OCI-LY7 (cell line): Measurements from ENCODE around the gene ELOVL5. TPM values are rescaled to one million over a fixed set of nuclear protein-coding genes. Genes with fewer than 3 reads are reported as not detected.
"Not testable (repeated sequence)": the region's sequence is repeated elsewhere in the genome, so short reads cannot be mapped to it uniquely, and the experiment has no call there.

Experiments
- BruUV-seq: library from RNA; stranded (reverse); fragments of 400-500 nt; replicated peaks from 2 replicates; lab custom pipeline; 2021; lab: Mats Ljungman, UMichigan
- CTCF ChIA-PET: fragments of 300-600 bp; sonication (Branson Sonifier 250); formaldehyde crosslinking; loops from one replicate; lab custom pipeline; 2022; ENCODE audit warnings: antibody characterized with exemption; ENCODE audit not compliant: unreplicated experiment; lab: Charles Lee
- POLR2A ChIA-PET: fragments of 300-600 bp; sonication (Branson Sonifier 250); formaldehyde crosslinking; loops from one replicate; lab custom pipeline; 2022; ENCODE audit warnings: antibody characterized with exemption; lab: Charles Lee
- DNase-seq: peaks from one replicate; pipeline ENCODE4 v3.0.0-alpha.2; 2015; ENCODE audit warnings: low spot score
- H2AFZ ChIP-seq: fragments of 200-600 bp; sonication (generic), shearing (Covaris generic); 2 replicates; pipeline ENCODE4 v1.6.1; 2014; ENCODE audit warnings: mild to moderate bottlenecking, antibody characterized with exemption, low read length, moderate library complexity
- H3K27ac ChIP-seq: fragments of 200-600 bp; sonication (generic); 2 replicates; pipeline ENCODE4 v1.5.1; 2014; ENCODE audit warnings: mixed run types, low read depth, mild to moderate bottlenecking, moderate library complexity, low read length, inconsistent platforms; ENCODE audit not compliant: poor library complexity, severe bottlenecking
- H3K36me3 ChIP-seq: fragments of 200-600 bp; sonication (generic); 2 replicates; pipeline ENCODE4 v1.6.1; 2014; ENCODE audit warnings: mild to moderate bottlenecking, antibody characterized with exemption, low read length, moderate library complexity, mixed read lengths; ENCODE audit not compliant: insufficient read depth
- H3K4me1 ChIP-seq: fragments of 200-600 bp; sonication (generic); 2 replicates; pipeline ENCODE4 v1.5.1; 2014; ENCODE audit warnings: mild to moderate bottlenecking, low read length; ENCODE audit not compliant: insufficient read depth, poor library complexity, severe bottlenecking
- H3K4me2 ChIP-seq: fragments of 200-600 bp; sonication (generic); 2 replicates; pipeline ENCODE4 v1.6.1; 2014; ENCODE audit warnings: mild to moderate bottlenecking, low read length
- H3K4me3 ChIP-seq: fragments of 200-600 bp; sonication (generic); 2 replicates; pipeline ENCODE4 v1.5.1; 2014; ENCODE audit warnings: mild to moderate bottlenecking, low read depth, low read length; ENCODE audit not compliant: poor library complexity, severe bottlenecking
- H3K79me2 ChIP-seq: fragments of 200-600 bp; sonication (generic); 2 replicates; pipeline ENCODE4 v1.6.1; 2016; ENCODE audit warnings: low read depth, mild to moderate bottlenecking, low read length, moderate library complexity, mixed read lengths; ENCODE audit not compliant: insufficient read depth
- H3K9me2 ChIP-seq: fragments of 200-600 bp; sonication (generic); 2 replicates; pipeline ENCODE4 v1.6.1; 2016; ENCODE audit warnings: mild to moderate bottlenecking, low read length, mixed read lengths; ENCODE audit not compliant: insufficient read depth
- H3K9me3 ChIP-seq: fragments of 200-600 bp; sonication (generic); 2 replicates; pipeline ENCODE4 v1.6.1; 2014; ENCODE audit warnings: mild to moderate bottlenecking, mixed run types, low read length, mixed read lengths
- H4K20me1 ChIP-seq: fragments of 200-600 bp; sonication (generic); 2 replicates; pipeline ENCODE4 v1.6.1; 2014; ENCODE audit warnings: mild to moderate bottlenecking, antibody characterized with exemption, low read length, moderate library complexity, mixed read lengths; ENCODE audit not compliant: insufficient read depth
- EZH2phosphoT487 ChIP-seq: fragments of 200-600 bp; sonication (generic); IDR thresholded peaks from 2 replicates; pipeline ENCODE4 v1.6.1; 2018; ENCODE audit warnings: low read depth, borderline replicate concordance, mild to moderate bottlenecking, mixed run types, antibody characterized with exemption, low read length, moderate library complexity, mixed read lengths
- intact Hi-C: fragments of 100-400 bp; cut with micrococcal nuclease; formaldehyde crosslinking; loops from one replicate; pipeline ENCODE4 v1.10.0; 2022; ENCODE audit not compliant: unreplicated experiment
- total RNA-seq, 2 experiments: library from RNA; depleted of rRNA in 1 of 2; stranded (reverse); fragments of >200 nt in 1 of 2; shearing (Covaris generic) in 1 of 2; gene quantifications; 2 replicates each; pipeline ENCODE4 v1.2.3, GENCODE V29; 2014 to 2022
- TF ChIP-seq, protein P1 (sequence below): fragments of 200-600 bp; sonication (generic); conservative IDR thresholded peaks from 2 replicates; pipeline ENCODE4 v1.5.1; 2014; ENCODE audit warnings: mild to moderate bottlenecking, antibody characterized with exemption, low read length, moderate library complexity, mixed read lengths

Gene ELOVL5
- total RNA-seq, 2 experiments from 2014 or later = 66.8 to 97.1 TPM

DNA sequence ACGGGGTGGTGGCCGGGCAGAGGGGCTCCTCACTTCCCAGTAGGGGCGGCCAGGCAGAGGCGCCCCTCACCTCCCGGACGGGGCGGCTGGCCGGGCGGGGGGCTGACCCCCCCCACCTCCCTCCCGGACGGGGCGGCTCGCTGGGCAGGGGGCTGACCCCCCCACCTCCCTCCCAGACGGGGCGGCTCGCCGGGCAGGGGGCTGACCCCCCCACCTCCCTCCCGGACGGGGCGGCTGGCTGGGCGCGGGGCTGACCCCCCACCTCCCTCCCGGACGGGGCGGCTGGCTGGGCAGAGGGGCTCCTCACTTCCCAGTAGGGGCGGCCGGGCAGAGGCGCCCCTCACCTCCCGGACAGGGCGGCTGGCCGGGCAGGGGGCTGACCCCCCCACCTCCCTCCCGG lies 43.8 kb downstream of the ELOVL5 start:
- H3K36me3 ChIP-seq, H3K27ac ChIP-seq, CTCF ChIA-PET, H3K9me2 ChIP-seq, H3K4me3 ChIP-seq, DNase-seq, BruUV-seq, intact Hi-C loops, H3K9me3 ChIP-seq, H2AFZ ChIP-seq, H4K20me1 ChIP-seq, POLR2A ChIA-PET, H3K4me2 ChIP-seq: not testable (repeated sequence)
- peaks cover 53% of the 10 kb centered on the region for H3K4me1 ChIP-seq
- peaks cover 74% of the 10 kb centered on the region for H3K79me2 ChIP-seq

DNA sequence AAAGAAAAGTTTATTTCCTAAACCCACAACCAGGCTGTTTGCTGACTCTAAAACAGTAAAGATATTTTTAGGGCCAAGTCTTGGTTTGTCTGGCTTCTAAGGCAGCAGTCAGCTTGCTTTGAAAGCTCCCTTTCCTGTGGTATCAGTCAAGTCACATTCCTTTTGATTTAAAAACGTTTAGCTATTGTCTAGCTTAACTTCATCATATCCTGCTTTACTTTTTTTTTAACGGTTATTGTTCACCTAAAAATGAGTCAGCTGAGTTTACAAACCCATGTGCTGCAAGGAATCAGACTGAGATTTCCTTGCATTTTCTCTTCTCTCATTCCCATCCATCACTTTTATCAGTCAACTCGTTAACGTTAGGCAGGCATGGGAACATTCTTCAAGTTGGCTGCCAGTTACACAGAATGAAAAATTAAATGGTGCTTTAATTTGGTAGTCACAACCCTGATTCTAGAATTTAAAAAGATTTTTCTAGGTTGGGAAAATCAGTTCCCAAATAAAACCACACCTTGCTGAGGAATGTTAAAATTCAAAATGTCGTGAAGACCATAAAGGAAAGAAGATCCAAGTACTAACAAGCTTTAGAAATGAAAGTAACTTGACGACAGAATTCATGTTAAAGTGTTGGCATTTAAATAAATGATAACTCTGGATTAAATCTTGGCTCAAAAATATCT lies 45.9 kb downstream of the ELOVL5 start:
- Histone ChIP-seq H3K79me2 (peaks cover 80% of the 10 kb centered on the region), H4K20me1 (0 out of 2 replicates have a peak, but pooled peaks cover 11% of the 10 kb centered on the region), H3K9me3 (no peaks in the 10 kb centered on the region), H3K27ac (no peak overlapping the region), H3K4me1 (peaks cover 32% of the 10 kb centered on the region), H3K4me3 (no peak overlapping the region), H3K9me2 (no peaks in the 10 kb centered on the region), H3K4me2 (no peak overlapping the region), H2AFZ (no peak overlapping the region), H3K36me3 (no peaks in the 10 kb centered on the region)
- POLR2A ChIA-PET = interaction anchor here (0.8 to 1.3 kb wide), 3 partner anchors 9 to 22 kb away, joined by 3 to 4 read pairs (median 3); no protein-coding TSS in a partner anchor
- DNase-seq = no peak
- CTCF ChIA-PET = interaction anchor here (1.2 kb wide), 1 partner anchor 45 kb away, joined by 4 read pairs; no protein-coding TSS in a partner anchor
- no peak for TF ChIP-seq EZH2phosphoT487
- TF ChIP-seq, protein P1, sequence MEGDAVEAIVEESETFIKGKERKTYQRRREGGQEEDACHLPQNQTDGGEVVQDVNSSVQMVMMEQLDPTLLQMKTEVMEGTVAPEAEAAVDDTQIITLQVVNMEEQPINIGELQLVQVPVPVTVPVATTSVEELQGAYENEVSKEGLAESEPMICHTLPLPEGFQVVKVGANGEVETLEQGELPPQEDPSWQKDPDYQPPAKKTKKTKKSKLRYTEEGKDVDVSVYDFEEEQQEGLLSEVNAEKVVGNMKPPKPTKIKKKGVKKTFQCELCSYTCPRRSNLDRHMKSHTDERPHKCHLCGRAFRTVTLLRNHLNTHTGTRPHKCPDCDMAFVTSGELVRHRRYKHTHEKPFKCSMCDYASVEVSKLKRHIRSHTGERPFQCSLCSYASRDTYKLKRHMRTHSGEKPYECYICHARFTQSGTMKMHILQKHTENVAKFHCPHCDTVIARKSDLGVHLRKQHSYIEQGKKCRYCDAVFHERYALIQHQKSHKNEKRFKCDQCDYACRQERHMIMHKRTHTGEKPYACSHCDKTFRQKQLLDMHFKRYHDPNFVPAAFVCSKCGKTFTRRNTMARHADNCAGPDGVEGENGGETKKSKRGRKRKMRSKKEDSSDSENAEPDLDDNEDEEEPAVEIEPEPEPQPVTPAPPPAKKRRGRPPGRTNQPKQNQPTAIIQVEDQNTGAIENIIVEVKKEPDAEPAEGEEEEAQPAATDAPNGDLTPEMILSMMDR = no peak
- TSS peak; percentile 8 for BruUV-seq
- intact Hi-C loops = no loop called here

DNA sequence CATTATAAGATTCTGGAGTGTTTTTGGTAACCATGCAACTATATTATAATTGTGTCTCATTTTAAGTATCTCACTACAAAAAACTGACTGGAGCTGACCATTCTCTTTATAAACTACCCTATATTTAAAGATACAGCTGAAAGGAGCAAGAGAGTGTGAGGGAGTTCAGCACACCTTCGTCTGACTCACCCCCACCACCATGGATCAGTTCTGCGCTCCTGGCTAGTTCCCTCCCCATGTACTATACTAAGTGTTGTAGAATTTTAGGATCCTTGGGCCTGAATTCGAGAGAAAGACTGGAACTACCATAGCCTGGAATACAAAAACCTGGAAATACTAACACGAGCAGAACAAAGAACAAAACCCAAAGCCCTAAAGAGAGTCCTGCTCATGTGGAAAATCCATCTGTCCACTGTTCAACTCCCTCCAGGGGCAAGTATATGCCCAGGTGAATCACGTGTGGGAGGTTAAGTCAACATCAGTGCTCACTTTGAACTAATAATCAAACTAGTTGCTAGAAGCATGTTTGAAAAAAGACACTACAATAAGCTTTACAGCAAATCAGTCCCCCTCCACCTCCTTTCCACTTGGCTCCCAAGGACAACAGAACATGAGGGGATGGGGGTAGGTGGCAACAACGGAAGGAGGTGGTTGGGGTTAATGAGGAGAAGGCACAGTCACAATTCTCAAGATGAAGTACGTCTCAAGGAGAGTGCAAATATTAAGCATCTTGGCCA lies 46.8 kb downstream of the ELOVL5 start:
- TF ChIP-seq EZH2phosphoT487 = no peak
- Histone ChIP-seq H4K20me1 (0 out of 2 replicates have a peak, but pooled peaks cover 15% of the 10 kb centered on the region), H3K4me2 (no peak overlapping the region), H2AFZ (no peak overlapping the region), H3K27ac (no peak overlapping the region), H3K79me2 (peaks cover 80% of the 10 kb centered on the region), H3K9me3 (no peaks in the 10 kb centered on the region), H3K36me3 (no peaks in the 10 kb centered on the region), H3K9me2 (no peaks in the 10 kb centered on the region), H3K4me1 (peaks cover 23% of the 10 kb centered on the region), H3K4me3 (no peak overlapping the region)
- BruUV-seq = no TSS peak
- ChIA-PET POLR2A (interaction anchor here (1.3 kb wide), 1 partner anchor 12 kb away, joined by 3 read pairs; no protein-coding TSS in a partner anchor), CTCF (interaction anchor here (1.2 kb wide), 2 partner anchors 21 to 45 kb away, joined by 3 to 4 read pairs; no protein-coding TSS in a partner anchor)
- intact Hi-C loops = no loop called here
- DNase-seq = no peak
